GM15510 (cell line): ENCODE measurements around the gene RUFY4.

Experiments
- POLR2A ChIP-seq: IDR thresholded peaks from 3 replicates; pipeline ENCODE4 v1.6.1; 2011; ENCODE audit warnings: borderline replicate concordance; ENCODE audit not compliant: insufficient read length; ENCODE audit errors: extremely low read depth

The RUFY4 gene

DNA sequence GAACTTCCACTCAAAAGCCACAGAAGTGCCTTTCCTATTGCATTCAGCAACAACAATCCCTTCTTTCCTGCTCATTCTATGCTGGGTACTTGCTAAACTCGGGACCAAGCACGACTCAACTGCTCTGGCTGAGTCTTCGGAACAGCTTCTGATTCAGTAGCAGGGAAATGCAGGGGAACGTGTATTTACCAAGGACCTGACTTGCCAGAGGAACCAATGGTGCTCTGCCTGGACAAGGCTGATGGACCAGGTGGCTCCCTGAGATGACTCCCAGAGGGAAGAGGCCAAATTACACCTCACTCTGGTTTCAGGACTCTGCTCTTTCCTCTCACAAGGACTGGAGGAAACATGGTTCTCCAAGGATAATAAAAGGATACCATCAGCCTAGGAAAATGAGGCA lies 69.0 kb downstream of the RUFY4 start:
- TF ChIP-seq POLR2A, result no peak
